IMR-90 (cell line): ENCODE measurements around the gene VPS13C. TPM values are rescaled to one million over a fixed set of nuclear protein-coding genes. Genes with fewer than 3 reads are reported as not detected.

ENCODE experiments used
- ATAC-seq: fragments of 200-7000 bp; cut with Tn5 transposase; 2 replicates; pipeline ENCODE4 v1.9.1; 2020; ENCODE audit warnings: low read depth, mild to moderate bottlenecking, moderate library complexity
- BruUV-seq: library from RNA; stranded (reverse); fragments of 400-500 nt; replicated peaks from 2 replicates; lab custom pipeline; 2021; lab: Mats Ljungman, UMichigan
- CTCF ChIA-PET: fragments of 300-600 bp; formaldehyde crosslinking; extraction: SDS; loops from one replicate; lab custom pipeline; 2021; ENCODE audit warnings: antibody characterized with exemption; lab: Yijun Ruan, JAX
- POLR2A ChIA-PET: fragments of 300-600 bp; sonication (Branson Sonifier 250); formaldehyde crosslinking; loops from one replicate; lab custom pipeline; 2022; ENCODE audit warnings: antibody characterized with exemption; ENCODE audit not compliant: unreplicated experiment; lab: Charles Lee
- DNase-seq: peaks from one replicate; pipeline ENCODE4 v3.0.0; 2013
- H2AFZ ChIP-seq: replicated peaks from 2 replicates; pipeline ENCODE3; 2013; ENCODE audit warnings: low read length, mild to moderate bottlenecking; ENCODE audit not compliant: poor library complexity
- H2AK5ac ChIP-seq: 2 replicates; pipeline ENCODE4 v1.6.1; 2013; ENCODE audit warnings: low read depth, low read length, inconsistent platforms
- H2AK9ac ChIP-seq: replicated peaks from 2 replicates; pipeline ENCODE3; 2013; ENCODE audit warnings: mild to moderate bottlenecking, low read depth, low read length, moderate library complexity; ENCODE audit not compliant: poor library complexity
- H2BK120ac ChIP-seq: 2 replicates; pipeline ENCODE4 v1.6.1; 2013; ENCODE audit warnings: low read depth, low read length, inconsistent platforms
- H2BK15ac ChIP-seq: 3 replicates; pipeline ENCODE4 v1.6.1; 2013; ENCODE audit warnings: low read depth, low read length, inconsistent platforms
- H2BK20ac ChIP-seq: 2 replicates; pipeline ENCODE4 v1.6.1; 2013; ENCODE audit warnings: low read depth, mild to moderate bottlenecking, inconsistent platforms, low read length, moderate library complexity
- H2BK5ac ChIP-seq: 2 replicates; pipeline ENCODE4 v1.6.1; 2013; ENCODE audit warnings: mild to moderate bottlenecking, low read depth, low read length, inconsistent platforms; ENCODE audit not compliant: poor library complexity, severe bottlenecking
- H3K14ac ChIP-seq: replicated peaks from 2 replicates; pipeline ENCODE4 v1.6.1; 2013; ENCODE audit warnings: low read depth, low read length, inconsistent platforms
- H3K18ac ChIP-seq: 2 replicates; pipeline ENCODE4 v1.6.1; 2013; ENCODE audit warnings: low read depth, low read length, control low read depth
- H3K23ac ChIP-seq: 2 replicates; pipeline ENCODE4 v1.6.1; 2013; ENCODE audit warnings: low read depth, low read length, inconsistent platforms
- H3K27ac ChIP-seq: 2 replicates; pipeline ENCODE4 v1.5.1; 2013; ENCODE audit warnings: mild to moderate bottlenecking, control low read depth, low read length; ENCODE audit not compliant: insufficient read depth
- H3K27me3 ChIP-seq: 2 replicates; pipeline ENCODE4 v1.6.1; 2013; ENCODE audit warnings: low read length; ENCODE audit not compliant: control insufficient read depth, insufficient read depth
- H3K36me3 ChIP-seq: 2 replicates; pipeline ENCODE4 v1.6.1; 2013; ENCODE audit warnings: low read length, mixed read lengths; ENCODE audit not compliant: control insufficient read depth, insufficient read depth
- H3K4ac ChIP-seq: 2 replicates; pipeline ENCODE4 v1.6.1; 2013; ENCODE audit warnings: low read depth, low read length, inconsistent platforms
- H3K4me1 ChIP-seq: 2 replicates; pipeline ENCODE4 v1.6.1; 2013; ENCODE audit warnings: low read length, mixed read lengths; ENCODE audit not compliant: control insufficient read depth, insufficient read depth
- H3K4me2 ChIP-seq: 2 replicates; pipeline ENCODE4 v1.6.1; 2013; ENCODE audit warnings: low read depth, mild to moderate bottlenecking, control low read depth, low read length, moderate library complexity
- H3K4me3 ChIP-seq: 2 replicates; pipeline ENCODE4 v1.5.1; 2013; ENCODE audit warnings: low read depth, mild to moderate bottlenecking, control low read depth, low read length, moderate library complexity; ENCODE audit not compliant: insufficient read depth
- H3K56ac ChIP-seq: 2 replicates; pipeline ENCODE4 v1.6.1; 2013; ENCODE audit warnings: low read length, inconsistent platforms; ENCODE audit not compliant: insufficient read depth; ENCODE audit errors: extremely low read depth
- H3K79me1 ChIP-seq, 2 experiments: 2 replicates each; pipeline ENCODE4 v1.6.1; 2013; ENCODE audit warnings: low read length in 2 of 2, inconsistent platforms in 1 of 2, low read depth in 1 of 2
- H3K9ac ChIP-seq: 2 replicates; pipeline ENCODE4 v1.6.1; 2013; ENCODE audit warnings: low read depth, low read length, control low read depth
- H3K9me1 ChIP-seq: 2 replicates; pipeline ENCODE4 v1.6.1; 2013; ENCODE audit warnings: low read length, inconsistent platforms; ENCODE audit not compliant: insufficient read depth
- H3K9me3 ChIP-seq: 2 replicates; pipeline ENCODE4 v1.6.1; 2013; ENCODE audit warnings: low read length; ENCODE audit not compliant: control insufficient read depth, insufficient read depth
- H4K20me1 ChIP-seq: 2 replicates; pipeline ENCODE4 v1.6.1; 2013; ENCODE audit warnings: low read length, inconsistent platforms; ENCODE audit not compliant: insufficient read depth
- H4K5ac ChIP-seq: 2 replicates; pipeline ENCODE4 v1.6.1; 2013; ENCODE audit warnings: mild to moderate bottlenecking, low read depth, low read length, control low read depth
- H4K8ac ChIP-seq, 2 experiments: 2 replicates each; pipeline ENCODE4 v1.6.1; 2013; ENCODE audit warnings: low read depth in 2 of 2, low read length in 2 of 2, control low read depth in 1 of 2, inconsistent platforms in 1 of 2
- H4K91ac ChIP-seq: 2 replicates; pipeline ENCODE4 v1.6.1; 2013; ENCODE audit warnings: low read depth, low read length, inconsistent platforms; ENCODE audit not compliant: insufficient read depth
- BHLHE40 ChIP-seq: fragments of 150-350 bp; IDR thresholded peaks from 2 replicates; pipeline ENCODE4 v1.6.1; 2016; ENCODE audit warnings: mild to moderate bottlenecking, low read depth, low read length
- CEBPB ChIP-seq: IDR thresholded peaks from 2 replicates; pipeline ENCODE4 v1.6.1; 2012; ENCODE audit warnings: low read depth, low read length, improper control_type of control experiment
- CHD1 ChIP-seq: IDR thresholded peaks from 2 replicates; pipeline ENCODE4 v1.6.1; 2012; ENCODE audit warnings: low read depth, low read length, improper control_type of control experiment
- FOS ChIP-seq: fragments of 150-350 bp; IDR thresholded peaks from 2 replicates; pipeline ENCODE4 v1.6.1; 2016; ENCODE audit warnings: low read depth, low read length
- MAFK ChIP-seq: IDR thresholded peaks from 2 replicates; pipeline ENCODE4 v1.6.1; 2012; ENCODE audit warnings: low read depth, low read length, improper control_type of control experiment
- MAZ ChIP-seq: IDR thresholded peaks from 2 replicates; pipeline ENCODE4 v1.6.1; 2012; ENCODE audit warnings: low read depth, mild to moderate bottlenecking, low read length, improper control_type of control experiment, moderate library complexity, borderline replicate concordance
- MXI1 ChIP-seq: IDR thresholded peaks from 2 replicates; pipeline ENCODE4 v1.6.1; 2012; ENCODE audit warnings: low read depth, mild to moderate bottlenecking, low read length, moderate library complexity, borderline replicate concordance
- NFE2L2 ChIP-seq: fragments of 150-350 bp; IDR thresholded peaks from 2 replicates; pipeline ENCODE4 v1.6.1; 2016; ENCODE audit warnings: low read depth, mild to moderate bottlenecking, low read length
- POLR2A ChIP-seq: IDR thresholded peaks from 2 replicates; pipeline ENCODE4 v1.6.1; 2012; ENCODE audit warnings: mild to moderate bottlenecking, low read depth, low read length
- RAD21 ChIP-seq: IDR thresholded peaks from 2 replicates; pipeline ENCODE4 v1.6.1; 2012; ENCODE audit warnings: low read length, improper control_type of control experiment
- RCOR1 ChIP-seq: IDR thresholded peaks from 2 replicates; pipeline ENCODE4 v1.6.1; 2012; ENCODE audit warnings: mild to moderate bottlenecking, low read length, improper control_type of control experiment; ENCODE audit not compliant: insufficient replicate concordance
- RFX5 ChIP-seq: IDR thresholded peaks from 2 replicates; pipeline ENCODE4 v1.8.0; 2012; ENCODE audit warnings: low read depth, mild to moderate bottlenecking, low read length, moderate library complexity
- SMC3 ChIP-seq: fragments of 150-350 bp; IDR thresholded peaks from 2 replicates; pipeline ENCODE4 v1.6.1; 2016; ENCODE audit warnings: low read depth, mild to moderate bottlenecking, antibody characterized with exemption, low read length, moderate library complexity
- dilution Hi-C: fragments of 300-500 bp; cut with HindIII; formaldehyde crosslinking; loops from one replicate; pipeline ENCODE4 v1.14.3; 2018; ENCODE audit warnings: low sequenced_read_pairs; ENCODE audit not compliant: unreplicated experiment
- in situ Hi-C: fragments of 300-500 bp; cut with MboI; formaldehyde crosslinking; loops from 3 replicates; pipeline ENCODE4 v1.14.3; 2019; ENCODE audit warnings: low sequenced_read_pairs, inconsistent platforms, mixed read lengths
- intact Hi-C: fragments of 100-400 bp; cut with micrococcal nuclease; formaldehyde crosslinking; loops from 2 replicates; pipeline ENCODE4 v1.10.0; 2022
- polyA plus RNA-seq, 3 experiments: library from polyadenylated mRNA; depleted of rRNA; stranded (reverse); fragments of >200 nt; gene quantifications; 2 replicates each; pipeline ENCODE4 v1.2.3, GENCODE V29; 2012; ENCODE audit warnings: low replicate concordance in 1 of 3
- total RNA-seq: library from RNA; depleted of rRNA; stranded (reverse); fragments of >200 nt; gene quantifications from 2 replicates; pipeline ENCODE4 v1.2.3, GENCODE V29; 2012
- TF ChIP-seq, protein P1 (sequence below): fragments of 150-350 bp; IDR thresholded peaks from 2 replicates; pipeline ENCODE4 v1.6.1; 2017; ENCODE audit warnings: mild to moderate bottlenecking, antibody characterized with exemption, low read length, low read depth
- TF ChIP-seq, protein P2 (sequence below): fragments of 150-350 bp; IDR thresholded peaks from 2 replicates; pipeline ENCODE4 v1.6.1; 2016; ENCODE audit warnings: low read depth, mild to moderate bottlenecking, low read length, moderate library complexity, borderline replicate concordance
- TF ChIP-seq, protein P3 (sequence below): conservative IDR thresholded peaks from 2 replicates; pipeline ENCODE4 v1.5.1; 2012; ENCODE audit warnings: mild to moderate bottlenecking, low read depth, low read length, improper control_type of control experiment

VPS13C gene
- total and polyA plus RNA-seq, 2 of the 4 experiments (the other 2 are of a cell fraction), result 8.1 to 32.8 TPM

DNA sequence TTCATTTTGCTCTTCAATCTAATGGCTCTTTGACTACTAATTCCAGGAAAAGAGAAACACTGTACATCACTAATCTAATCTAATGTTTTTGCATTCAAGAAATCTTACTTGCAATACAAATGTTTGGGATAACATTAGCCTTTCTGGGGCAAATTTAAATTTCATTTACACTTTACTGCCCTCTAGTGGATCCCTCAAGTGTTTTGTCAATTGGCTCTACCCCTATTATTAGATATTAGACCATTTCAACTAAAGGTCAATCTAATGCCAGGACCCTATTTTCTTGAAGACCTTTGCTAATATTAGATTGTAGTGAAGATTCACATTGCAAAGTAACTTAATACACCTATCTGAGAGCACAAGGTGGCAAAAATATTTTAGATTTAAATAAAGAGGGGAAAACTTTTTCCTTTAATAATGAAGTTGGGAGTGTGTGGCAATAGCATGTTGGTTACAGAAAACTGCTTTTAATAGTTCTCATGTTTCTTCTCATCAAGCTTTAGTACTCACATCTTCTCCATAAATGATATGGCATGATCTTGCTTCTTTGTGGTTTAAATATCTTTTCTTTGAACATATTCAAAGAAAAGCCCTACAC is 11.6 kb upstream of the VPS13C start:
- dilution Hi-C loops (no loop called here), in situ Hi-C loops (no loop called here), intact Hi-C loops (loop anchor here (1.0 to 5.0 kb wide), 2 partner anchors 200 to 235 kb away; no protein-coding TSS in a partner anchor)
- Histone ChIP-seq H2BK120ac (no peak overlapping the region), H3K9me1 (no peaks in the 10 kb centered on the region), H4K20me1 (no peaks in the 10 kb centered on the region), H3K4ac (no peak overlapping the region), H3K36me3 (no peaks in the 10 kb centered on the region), H2AK5ac (no peak overlapping the region), H3K18ac (no peak overlapping the region), H3K79me1 (no peaks in the 10 kb centered on the region), H3K9me3 (no peaks in the 10 kb centered on the region), H2AK9ac (no peak overlapping the region), H3K27me3 (peaks cover 22% of the 10 kb centered on the region), H3K9ac (no peak overlapping the region), H4K91ac (no peak overlapping the region), H3K4me1 (no peaks in the 10 kb centered on the region), H2BK15ac (no peak overlapping the region), H4K5ac (no peak overlapping the region), H3K56ac (no peak overlapping the region), H3K23ac (no peak overlapping the region), H3K4me3 (no peak overlapping the region), H4K8ac (no peak overlapping the region), H2BK20ac (no peak overlapping the region), H3K14ac (no peak overlapping the region), H2AFZ (no peak overlapping the region), H3K4me2 (no peak overlapping the region), H2BK5ac (no peak overlapping the region), H3K27ac (no peak overlapping the region)
- POLR2A ChIA-PET, result no interaction called here
- TF ChIP-seq, protein P1, sequence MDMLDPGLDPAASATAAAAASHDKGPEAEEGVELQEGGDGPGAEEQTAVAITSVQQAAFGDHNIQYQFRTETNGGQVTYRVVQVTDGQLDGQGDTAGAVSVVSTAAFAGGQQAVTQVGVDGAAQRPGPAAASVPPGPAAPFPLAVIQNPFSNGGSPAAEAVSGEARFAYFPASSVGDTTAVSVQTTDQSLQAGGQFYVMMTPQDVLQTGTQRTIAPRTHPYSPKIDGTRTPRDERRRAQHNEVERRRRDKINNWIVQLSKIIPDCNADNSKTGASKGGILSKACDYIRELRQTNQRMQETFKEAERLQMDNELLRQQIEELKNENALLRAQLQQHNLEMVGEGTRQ, result no peak
- no peak for TF ChIP-seq MAFK
- no peak for TF ChIP-seq POLR2A
- no peak for TF ChIP-seq RFX5
- TF ChIP-seq, protein P2, sequence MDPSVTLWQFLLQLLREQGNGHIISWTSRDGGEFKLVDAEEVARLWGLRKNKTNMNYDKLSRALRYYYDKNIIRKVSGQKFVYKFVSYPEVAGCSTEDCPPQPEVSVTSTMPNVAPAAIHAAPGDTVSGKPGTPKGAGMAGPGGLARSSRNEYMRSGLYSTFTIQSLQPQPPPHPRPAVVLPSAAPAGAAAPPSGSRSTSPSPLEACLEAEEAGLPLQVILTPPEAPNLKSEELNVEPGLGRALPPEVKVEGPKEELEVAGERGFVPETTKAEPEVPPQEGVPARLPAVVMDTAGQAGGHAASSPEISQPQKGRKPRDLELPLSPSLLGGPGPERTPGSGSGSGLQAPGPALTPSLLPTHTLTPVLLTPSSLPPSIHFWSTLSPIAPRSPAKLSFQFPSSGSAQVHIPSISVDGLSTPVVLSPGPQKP, result no peak
- peak; percentile 36 for TF ChIP-seq SMC3
- peak; percentile 59 for TF ChIP-seq RAD21
- TF ChIP-seq, protein P3, sequence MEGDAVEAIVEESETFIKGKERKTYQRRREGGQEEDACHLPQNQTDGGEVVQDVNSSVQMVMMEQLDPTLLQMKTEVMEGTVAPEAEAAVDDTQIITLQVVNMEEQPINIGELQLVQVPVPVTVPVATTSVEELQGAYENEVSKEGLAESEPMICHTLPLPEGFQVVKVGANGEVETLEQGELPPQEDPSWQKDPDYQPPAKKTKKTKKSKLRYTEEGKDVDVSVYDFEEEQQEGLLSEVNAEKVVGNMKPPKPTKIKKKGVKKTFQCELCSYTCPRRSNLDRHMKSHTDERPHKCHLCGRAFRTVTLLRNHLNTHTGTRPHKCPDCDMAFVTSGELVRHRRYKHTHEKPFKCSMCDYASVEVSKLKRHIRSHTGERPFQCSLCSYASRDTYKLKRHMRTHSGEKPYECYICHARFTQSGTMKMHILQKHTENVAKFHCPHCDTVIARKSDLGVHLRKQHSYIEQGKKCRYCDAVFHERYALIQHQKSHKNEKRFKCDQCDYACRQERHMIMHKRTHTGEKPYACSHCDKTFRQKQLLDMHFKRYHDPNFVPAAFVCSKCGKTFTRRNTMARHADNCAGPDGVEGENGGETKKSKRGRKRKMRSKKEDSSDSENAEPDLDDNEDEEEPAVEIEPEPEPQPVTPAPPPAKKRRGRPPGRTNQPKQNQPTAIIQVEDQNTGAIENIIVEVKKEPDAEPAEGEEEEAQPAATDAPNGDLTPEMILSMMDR, result peak; percentile 64
- TF ChIP-seq BHLHE40, result no peak
- TF ChIP-seq MAZ, result no peak
- no peak for TF ChIP-seq CEBPB
- no peak for TF ChIP-seq RCOR1
- no peak for TF ChIP-seq MXI1
- no peak for TF ChIP-seq NFE2L2
- no peak for TF ChIP-seq FOS
- TF ChIP-seq CHD1, result no peak
- ATAC-seq, result peak; percentile 36; the same call in 1 of the 2 replicates
- CTCF ChIA-PET, result interaction anchor here (0.6 kb wide), 1 partner anchor 1451 kb away, joined by 3 read pairs; no protein-coding TSS in a partner anchor
- BruUV-seq, result no TSS peak
- DNase-seq, result peak; percentile 57
